Activated B cell treated with CpG ODN at 0.5 μM for 24 hours (primary cell): ENCODE results near the gene TSPEAR. TPM values are rescaled to one million over a fixed set of nuclear protein-coding genes. Genes with fewer than 3 reads are reported as not detected.

Experiments
- ATAC-seq: fragments of 200-7000 bp; cut with Tn5 transposase; one replicate; pipeline ENCODE4 v1.10.0; 2021; ENCODE audit warnings: low read depth, mild to moderate bottlenecking, moderate library complexity
- CTCF ChIA-PET: fragments of 350-600 bp; sonication (Branson Sonifier 250); formaldehyde crosslinking; loops from one replicate; lab custom pipeline; 2021; ENCODE audit warnings: antibody characterized with exemption; lab: Charles Lee
- POLR2A ChIA-PET: fragments of 350-600 bp; sonication (Branson Sonifier 250); formaldehyde crosslinking; loops from one replicate; lab custom pipeline; 2021; ENCODE audit warnings: antibody characterized with exemption; lab: Charles Lee
- DNase-seq: peaks from one replicate; pipeline ENCODE4 v3.0.0; 2022
- H3K27ac Mint-ChIP-seq: one replicate; pipeline ENCODE4 v1.8.0; 2020; ENCODE audit warnings: mixed read lengths
- H3K27me3 Mint-ChIP-seq: one replicate; pipeline ENCODE4 v1.8.0; 2021; ENCODE audit warnings: mixed read lengths
- H3K36me3 Mint-ChIP-seq: one replicate; pipeline ENCODE4 v1.8.0; 2021; ENCODE audit warnings: low read depth, mixed read lengths
- H3K4me1 Mint-ChIP-seq: one replicate; pipeline ENCODE4 v1.8.0; 2021; ENCODE audit warnings: mixed read lengths
- H3K4me3 Mint-ChIP-seq: one replicate; pipeline ENCODE4 v1.8.0; 2020; ENCODE audit warnings: mild to moderate bottlenecking, mixed read lengths
- H3K9me3 Mint-ChIP-seq: one replicate; pipeline ENCODE4 v1.8.0; 2020; ENCODE audit warnings: mixed read lengths
- CTCF ChIP-seq: fragments of 200-600 bp; IDR thresholded peaks from one replicate; pipeline ENCODE4 v1.8.0; 2022; ENCODE audit warnings: antibody characterized with exemption, mild to moderate bottlenecking
- intact Hi-C: fragments of 100-400 bp; cut with micrococcal nuclease; formaldehyde crosslinking; loops from one replicate; pipeline ENCODE4 v1.15.1; 2024
- total RNA-seq: library from RNA; stranded (reverse); gene quantifications from 2 replicates; pipeline ENCODE4 v1.2.3, GENCODE V29; 2022

Gene TSPEAR
- total RNA-seq, 1 donor from 2014 or later: not detected

DNA sequence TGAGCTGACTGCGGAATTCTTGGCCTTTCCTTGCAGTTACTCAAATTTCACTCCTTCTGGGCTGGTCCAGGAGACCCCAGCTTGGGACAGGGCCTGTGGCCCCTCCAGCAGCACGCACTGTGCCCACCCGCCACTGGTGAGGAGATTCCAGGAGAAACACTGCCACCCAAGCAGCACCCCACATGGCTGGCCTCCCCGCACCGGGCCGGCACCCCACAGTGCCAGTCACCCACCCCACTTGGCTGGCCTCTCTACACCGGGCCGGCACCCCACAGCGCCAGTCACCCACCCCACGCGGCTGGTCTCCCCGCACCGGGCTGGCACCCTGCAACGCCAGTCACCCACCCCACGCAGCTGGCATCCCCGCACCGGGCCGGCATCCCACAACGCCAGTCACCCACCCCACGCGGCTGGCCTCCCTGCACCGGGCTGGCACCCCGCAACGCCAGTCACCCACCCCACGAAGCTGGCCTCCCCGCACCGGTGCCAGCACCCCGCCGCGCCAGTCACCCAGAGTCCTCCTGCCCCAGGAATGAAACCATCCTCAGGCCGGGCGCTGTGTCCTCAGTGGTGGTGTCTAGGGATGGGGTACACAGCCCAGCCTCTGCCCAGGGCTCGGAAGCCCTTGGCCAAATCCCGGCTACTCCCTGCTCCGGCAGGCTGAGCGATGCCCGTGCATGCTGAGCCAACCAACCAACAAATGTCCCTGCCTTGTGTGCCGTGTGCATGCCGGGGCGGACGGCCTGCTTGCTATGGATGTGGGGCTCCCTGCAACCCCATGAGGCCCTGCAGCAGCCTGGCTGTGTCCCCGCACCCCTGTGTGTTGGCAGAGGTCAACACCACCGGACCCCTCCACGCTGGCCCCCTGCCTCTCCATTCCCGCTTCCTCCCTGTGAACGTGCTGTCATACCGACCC is 38.6 kb upstream of the TSPEAR start:
- CTCF ChIA-PET: no interaction called here
- Mint-ChIP-seq H3K4me3 (no peak overlapping the region), H3K27me3 (peaks cover 15% of the 10 kb centered on the region), H3K9me3 (no peaks in the 10 kb centered on the region), H3K27ac (no peak overlapping the region), H3K4me1 (no peaks in the 10 kb centered on the region), H3K36me3 (no peaks in the 10 kb centered on the region)
- ATAC-seq (no peak), DNase-seq (no peak)
- POLR2A ChIA-PET: no interaction called here
- intact Hi-C loops: no loop called here
- no peak for TF ChIP-seq CTCF

DNA sequence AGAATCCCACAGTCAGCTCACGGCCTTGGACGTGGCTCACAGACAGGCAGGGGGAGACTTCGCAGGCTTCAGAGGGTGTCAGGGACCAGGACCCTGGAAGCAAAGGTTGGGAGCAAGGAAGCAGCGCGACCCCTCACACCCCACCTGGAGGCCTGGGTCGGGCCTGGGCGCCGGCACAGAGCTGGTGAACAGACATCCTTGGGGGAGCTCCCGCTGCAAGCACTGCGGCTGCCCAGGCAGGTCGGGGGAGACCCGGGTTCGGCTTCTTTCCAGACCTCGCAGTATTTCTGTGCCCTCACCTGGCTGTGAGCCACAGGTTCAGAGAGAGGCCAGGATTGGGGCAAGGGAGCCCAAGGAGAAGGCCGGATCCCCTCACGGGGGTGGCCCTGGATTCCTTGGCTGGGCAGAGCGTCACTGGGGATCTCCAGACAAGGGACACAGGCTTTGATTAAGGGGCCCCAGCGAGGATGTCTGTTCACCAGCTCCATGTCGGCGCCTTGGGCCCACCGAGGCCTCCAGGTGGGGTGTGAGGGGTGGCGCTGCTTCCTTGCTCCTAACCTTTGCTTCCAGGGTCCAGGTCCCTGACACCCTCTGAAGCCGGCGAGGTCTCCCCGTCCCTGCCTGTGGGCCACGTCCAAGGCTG is 37.9 kb upstream of the TSPEAR start:
- DNase-seq: no peak
- Mint-ChIP-seq H3K4me1 (no peaks in the 10 kb centered on the region), H3K9me3 (no peaks in the 10 kb centered on the region), H3K36me3 (no peaks in the 10 kb centered on the region), H3K4me3 (no peak overlapping the region), H3K27ac (no peak overlapping the region), H3K27me3 (peaks cover 15% of the 10 kb centered on the region)
- no peak for TF ChIP-seq CTCF
- intact Hi-C loops: no loop called here
- POLR2A ChIA-PET: no interaction called here
- ATAC-seq: no peak
- CTCF ChIA-PET: no interaction called here

DNA sequence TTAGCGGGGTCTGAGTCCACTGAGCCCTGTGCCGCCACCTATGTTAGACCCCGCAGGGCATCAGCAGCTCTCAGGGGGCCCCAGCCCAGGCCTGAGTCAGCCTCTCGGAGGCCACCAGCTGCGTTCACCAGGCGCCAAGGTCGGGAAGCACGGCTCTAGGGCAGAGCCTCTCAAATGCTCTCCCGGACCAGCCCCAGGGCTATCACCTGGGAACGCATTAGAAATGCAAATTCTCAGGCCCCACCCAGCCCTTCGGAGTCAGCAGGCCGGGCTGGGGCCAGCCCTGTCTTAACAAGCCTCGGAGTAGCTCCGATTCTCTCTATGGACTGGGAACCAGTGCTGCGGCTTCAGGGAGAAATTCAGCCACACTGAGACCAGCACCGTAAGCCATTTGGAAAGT is 37.2 kb upstream of the TSPEAR start:
- ATAC-seq (no peak), DNase-seq (no peak)
- H3K4me3 Mint-ChIP-seq: no peak overlapping the region
- H3K9me3 Mint-ChIP-seq: no peaks in the 10 kb centered on the region
- POLR2A ChIA-PET: no interaction called here
- CTCF ChIA-PET: no interaction called here
- no peaks in the 10 kb centered on the region for H3K4me1 Mint-ChIP-seq
- TF ChIP-seq CTCF: no peak
- H3K27ac Mint-ChIP-seq: no peak overlapping the region
- intact Hi-C loops: no loop called here
- no peaks in the 10 kb centered on the region for H3K36me3 Mint-ChIP-seq
- H3K27me3 Mint-ChIP-seq: peaks cover 15% of the 10 kb centered on the region

DNA sequence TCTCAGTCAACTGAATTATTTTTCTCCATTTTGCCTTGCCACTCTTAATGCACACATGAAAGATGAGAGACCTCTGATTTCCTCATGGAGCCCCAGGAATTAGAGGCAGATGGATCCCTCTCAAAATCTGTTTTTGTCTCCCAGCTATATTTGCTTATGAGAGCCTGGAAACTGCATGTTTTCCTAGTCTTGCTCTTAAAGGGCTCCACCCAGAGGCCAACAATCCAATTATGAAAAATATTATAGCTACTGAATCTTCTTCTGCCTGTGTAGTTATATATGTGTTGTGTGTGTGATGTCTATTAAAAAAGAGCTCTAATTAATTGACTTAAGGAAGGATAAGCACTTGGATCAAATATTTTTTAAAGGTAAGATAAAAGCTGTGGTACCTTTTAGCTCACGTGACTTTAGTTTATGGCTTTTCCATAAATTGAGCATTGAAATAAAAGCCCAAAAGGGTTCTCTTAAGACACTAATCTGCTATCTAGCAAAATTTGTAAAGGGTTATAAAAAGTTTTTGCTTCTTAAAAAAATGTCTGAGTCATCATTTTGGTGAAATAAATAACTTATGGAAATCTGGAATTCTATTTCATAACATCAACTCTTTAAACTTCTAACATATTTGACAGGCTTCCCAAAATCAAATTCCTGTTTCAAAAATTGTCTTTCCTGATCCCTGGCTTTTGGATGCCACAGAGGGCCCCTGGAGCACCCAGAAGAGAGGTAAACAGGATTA is 31.2 kb upstream of the TSPEAR start:
- intact Hi-C loops: no loop called here
- Mint-ChIP-seq H3K4me3 (no peak overlapping the region), H3K4me1 (no peaks in the 10 kb centered on the region), H3K36me3 (no peaks in the 10 kb centered on the region), H3K9me3 (peaks cover 3% of the 10 kb centered on the region), H3K27ac (no peak overlapping the region), H3K27me3 (no peaks in the 10 kb centered on the region)
- no peak for TF ChIP-seq CTCF
- CTCF ChIA-PET: no interaction called here
- DNase-seq (no peak), ATAC-seq (no peak)
- POLR2A ChIA-PET: no interaction called here

DNA sequence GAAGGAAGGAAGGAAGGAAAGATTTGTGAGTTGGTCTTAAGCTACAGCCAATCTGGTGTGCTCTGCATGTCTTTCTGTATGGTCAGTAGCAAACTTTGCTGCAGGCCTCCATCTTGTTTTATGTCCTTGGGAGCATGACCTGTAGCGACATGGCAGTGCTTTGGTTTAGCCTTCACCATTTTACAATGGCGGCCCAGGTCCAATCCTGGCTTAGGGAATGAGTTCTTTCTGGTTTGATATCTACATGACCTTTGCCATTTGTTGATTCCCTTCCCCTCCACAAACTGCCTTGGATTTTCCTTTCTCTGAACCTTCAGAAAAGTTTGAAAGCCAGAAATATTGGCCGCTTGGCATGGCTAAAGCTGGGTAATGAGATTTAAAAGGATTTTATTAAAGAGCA is 30.5 kb upstream of the TSPEAR start:
- TF ChIP-seq CTCF: no peak
- ChIA-PET CTCF (no interaction called here), POLR2A (no interaction called here)
- Mint-ChIP-seq H3K27me3 (no peaks in the 10 kb centered on the region), H3K9me3 (peaks cover 3% of the 10 kb centered on the region), H3K4me1 (no peaks in the 10 kb centered on the region), H3K27ac (no peak overlapping the region), H3K36me3 (no peaks in the 10 kb centered on the region), H3K4me3 (no peak overlapping the region)
- intact Hi-C loops: no loop called here
- no peak for ATAC-seq
- no peak for DNase-seq
